AG10803 (cell line): ENCODE results near the gene SV2C.

Source experiments
- DNase-seq: peaks from one replicate; pipeline ENCODE4 v3.0.0; 2010; ENCODE audit warnings: low read depth
- H3K4me3 ChIP-seq: 2 replicates; pipeline ENCODE4 v1.5.1; 2011; ENCODE audit warnings: mild to moderate bottlenecking, low read length, control low read depth
- CTCF ChIP-seq: conservative IDR thresholded peaks from 2 replicates; pipeline ENCODE4 v1.5.1; 2011; ENCODE audit warnings: mild to moderate bottlenecking, low read length, control low read depth, inconsistent platforms

Gene SV2C

DNA sequence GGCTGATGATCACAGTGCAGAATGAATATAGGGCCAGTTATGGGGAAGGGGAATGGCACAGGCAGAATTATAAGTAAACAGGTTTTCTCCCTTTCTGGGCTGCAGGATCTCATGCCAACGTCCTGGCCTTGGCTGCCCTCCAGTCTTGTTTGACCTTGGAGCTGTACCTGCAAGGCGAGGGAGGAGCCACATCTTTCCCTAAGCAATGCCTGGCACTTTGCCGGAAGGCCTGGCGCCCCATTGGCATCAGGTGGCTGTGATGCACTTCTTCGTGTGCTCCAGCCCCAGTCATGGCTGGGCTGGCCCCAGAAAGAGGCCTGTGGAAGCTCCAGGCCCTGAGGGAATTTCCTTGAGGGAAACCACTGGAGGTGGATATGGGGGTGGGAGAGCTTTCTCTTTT lies 303.2 kb downstream of the SV2C start:
- TF ChIP-seq CTCF, result no peak
- no peak for DNase-seq
- H3K4me3 ChIP-seq, result no peak overlapping the region

DNA sequence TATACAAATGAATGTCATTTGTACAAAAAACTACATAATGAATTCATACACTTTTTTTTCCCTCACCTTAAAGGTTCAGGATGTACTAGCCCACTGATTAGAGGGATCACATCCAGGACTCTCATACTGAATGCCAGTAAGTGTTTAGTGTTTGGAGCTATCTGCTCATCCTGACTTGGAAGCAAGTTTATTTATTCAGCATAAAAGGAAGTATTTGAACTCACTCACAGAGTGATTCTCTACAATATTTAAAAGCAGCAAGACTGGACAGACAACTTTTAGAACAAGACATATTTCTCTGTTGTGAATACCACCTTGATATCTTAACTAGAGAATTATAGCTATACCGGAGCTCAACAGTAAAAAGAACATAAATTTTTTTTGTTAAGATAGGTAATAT lies 305.1 kb downstream of the SV2C start:
- TF ChIP-seq CTCF, result no peak
- no peak overlapping the region for H3K4me3 ChIP-seq
- DNase-seq, result no peak

DNA sequence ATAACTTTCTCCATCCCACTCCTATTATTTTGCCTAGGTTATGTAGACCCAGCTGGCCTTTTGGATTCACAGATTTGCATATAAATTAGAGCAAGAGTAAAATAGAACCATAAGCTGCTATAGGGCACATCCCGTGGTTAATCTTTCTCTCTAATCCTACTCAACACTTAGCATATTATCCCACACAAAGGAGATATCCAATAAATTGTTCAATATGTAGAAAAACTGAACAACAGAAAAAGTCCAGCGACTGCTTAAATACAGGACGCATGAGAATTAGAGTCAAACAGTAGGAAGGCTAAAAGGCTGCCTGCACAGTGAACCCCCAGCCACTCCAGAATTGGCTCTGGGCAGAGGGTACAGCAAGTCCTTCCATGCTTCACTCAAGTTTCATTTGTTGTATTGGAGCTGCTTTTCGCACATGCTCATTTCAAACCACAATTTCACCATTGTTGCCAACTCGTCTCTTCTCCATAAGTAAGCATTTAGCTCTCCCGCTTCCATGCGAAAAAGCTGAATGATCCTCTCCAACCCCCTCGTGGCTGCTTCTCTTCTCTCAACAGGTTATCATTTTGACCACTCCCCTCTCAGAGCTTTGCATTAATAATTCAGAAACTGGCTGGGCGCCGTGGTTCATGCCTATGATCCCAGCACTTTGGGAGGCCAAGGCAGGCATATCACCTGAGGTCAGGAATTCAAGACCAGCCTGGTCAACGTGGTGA lies 305.8 kb downstream of the SV2C start:
- H3K4me3 ChIP-seq, result no peak overlapping the region
- DNase-seq, result no peak
- TF ChIP-seq CTCF, result no peak

GRCh38 chr5:76389513-76390154 lies 306.5 kb downstream of the SV2C start:
- H3K4me3 ChIP-seq, result no peak overlapping the region
- TF ChIP-seq CTCF, result no peak
- DNase-seq, result no peak

DNA sequence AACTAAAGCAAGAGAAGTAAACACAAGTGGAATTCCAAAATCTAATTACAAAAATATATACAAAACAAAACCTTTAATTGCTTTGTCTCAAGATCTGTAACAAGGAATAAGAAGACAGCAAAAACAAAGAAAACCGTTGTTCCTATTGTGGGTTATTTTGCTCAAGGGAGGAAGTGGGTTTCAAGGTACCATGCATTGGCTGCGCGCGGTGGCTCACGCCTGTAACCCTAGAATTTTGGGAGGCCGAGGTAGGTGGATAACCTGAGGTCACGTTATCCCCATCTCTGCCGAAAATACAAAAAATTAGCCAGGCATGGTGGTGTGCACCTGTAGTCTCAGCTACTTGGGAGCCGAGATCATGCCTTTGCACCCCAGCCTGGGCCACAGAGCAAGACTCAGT lies 307.8 kb downstream of the SV2C start:
- H3K4me3 ChIP-seq, result no peak overlapping the region
- TF ChIP-seq CTCF, result no peak
- no peak for DNase-seq

- TF ChIP-seq CTCF, result no peak
- no peak overlapping the region for H3K4me3 ChIP-seq
- no peak for DNase-seq
Measured at GRCh38 chr5:76393035-76393680, 310.0 kb downstream of the SV2C start.

DNA sequence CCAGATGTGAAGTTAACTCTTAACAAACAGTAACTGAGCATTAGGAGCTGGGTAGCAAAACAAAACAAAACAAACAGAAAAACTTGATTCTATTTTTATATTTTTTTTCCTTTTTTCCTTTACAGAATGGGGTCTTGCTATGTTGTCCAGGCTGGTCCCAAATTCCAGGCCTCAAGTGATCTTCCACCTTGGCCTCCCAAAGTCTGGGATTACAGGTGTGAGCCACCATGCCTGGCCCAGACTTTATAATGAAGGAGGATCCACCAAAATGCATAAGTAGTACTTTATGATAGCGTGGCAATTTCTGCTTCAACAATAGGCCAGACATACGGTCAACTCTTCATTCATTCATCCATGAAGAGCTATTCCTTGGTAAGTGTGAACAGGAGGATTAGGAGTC lies 314.0 kb downstream of the SV2C start:
- TF ChIP-seq CTCF, result no peak
- no peak overlapping the region for H3K4me3 ChIP-seq
- DNase-seq, result no peak
